Stimulated activated CD8-positive, alpha-beta memory T cell treated with anti-CD3 and anti-CD28 coated beads, Interleukin-4, amount 100 ng/mL, for 4 hours (primary cell): ENCODE results near the gene RGS7.

Experiments
- DNase-seq, 2 donors: peaks; one replicate each; pipeline ENCODE4 v3.0.0-alpha.2; 2020; ENCODE audit warnings: low read depth in 2 of 2, low spot score in 1 of 2

RGS7 gene

GRCh38 chr1:240847325-240847724 lies 509.7 kb downstream of the RGS7 start:
- DNase-seq: no peak

- no peak for DNase-seq
Measured at GRCh38 chr1:240844486-240844885, 512.5 kb downstream of the RGS7 start.

DNA sequence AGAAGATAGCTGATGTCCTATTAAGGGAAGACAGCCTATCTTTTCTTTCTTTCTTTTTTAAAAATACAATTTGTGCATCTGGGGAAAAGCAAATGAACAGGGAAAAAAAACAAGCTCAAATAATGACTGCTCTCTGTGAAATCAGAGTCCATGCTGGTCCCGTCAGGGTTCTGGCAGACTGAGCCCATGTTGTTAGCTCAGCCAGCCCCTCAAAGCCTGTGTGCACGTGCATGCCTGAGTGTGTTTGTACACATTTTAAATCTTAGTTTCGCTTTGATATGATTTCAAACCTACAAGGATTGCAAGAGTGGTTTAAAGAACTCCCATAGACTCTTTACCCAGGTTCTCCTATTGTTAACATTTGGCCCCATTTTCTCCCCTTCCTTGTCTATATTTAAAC lies 513.2 kb downstream of the RGS7 start:
- DNase-seq: no peak

- no peak for DNase-seq
Measured at GRCh38 chr1:240836271-240836670, 520.7 kb downstream of the RGS7 start.

DNA sequence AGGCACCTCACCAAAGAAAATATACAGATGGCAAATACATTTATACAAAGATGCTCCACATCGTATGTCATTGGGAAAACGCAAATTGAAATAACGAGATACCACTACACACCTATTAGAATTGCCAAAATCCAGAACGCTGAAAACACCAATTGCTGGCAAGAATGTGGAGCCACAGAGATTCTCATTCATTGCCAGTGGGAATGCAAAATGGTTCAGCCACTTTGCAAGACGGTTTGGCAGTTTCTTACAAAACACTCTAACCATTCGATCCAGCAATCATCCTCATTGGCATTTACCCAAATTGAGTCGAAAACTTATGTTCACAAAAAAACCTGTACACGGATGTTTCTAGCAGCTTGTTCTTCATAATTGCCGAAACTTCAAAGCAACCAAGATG lies 521.7 kb downstream of the RGS7 start:
- DNase-seq: no peak

GRCh38 chr1:240833075-240833474 lies 523.9 kb downstream of the RGS7 start:
- DNase-seq: no peak

DNA sequence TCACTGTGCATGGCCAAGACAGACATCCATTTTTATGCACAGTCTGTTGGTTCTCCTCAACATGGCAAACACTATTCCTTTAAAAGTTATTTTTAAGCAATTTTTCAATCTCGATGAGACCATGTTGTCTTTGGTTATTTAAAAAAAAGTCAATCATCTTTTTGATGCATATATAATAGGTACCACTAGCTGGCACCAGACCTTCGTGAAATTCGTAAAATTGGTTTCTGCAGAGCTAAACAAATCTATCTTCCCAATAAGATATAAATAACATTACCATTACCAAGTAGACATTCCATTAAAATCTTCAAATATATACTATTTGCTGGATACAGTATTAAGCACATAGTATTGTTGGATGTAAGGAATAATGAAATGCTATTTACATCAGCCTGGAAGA lies 525.1 kb downstream of the RGS7 start:
- no peak for DNase-seq

GRCh38 chr1:240831191-240831631 lies 525.8 kb downstream of the RGS7 start:
- DNase-seq: no peak

GRCh38 chr1:240829487-240829886 lies 527.5 kb downstream of the RGS7 start:
- DNase-seq: no peak

GRCh38 chr1:240827786-240828185 lies 529.2 kb downstream of the RGS7 start:
- DNase-seq: no peak

DNA sequence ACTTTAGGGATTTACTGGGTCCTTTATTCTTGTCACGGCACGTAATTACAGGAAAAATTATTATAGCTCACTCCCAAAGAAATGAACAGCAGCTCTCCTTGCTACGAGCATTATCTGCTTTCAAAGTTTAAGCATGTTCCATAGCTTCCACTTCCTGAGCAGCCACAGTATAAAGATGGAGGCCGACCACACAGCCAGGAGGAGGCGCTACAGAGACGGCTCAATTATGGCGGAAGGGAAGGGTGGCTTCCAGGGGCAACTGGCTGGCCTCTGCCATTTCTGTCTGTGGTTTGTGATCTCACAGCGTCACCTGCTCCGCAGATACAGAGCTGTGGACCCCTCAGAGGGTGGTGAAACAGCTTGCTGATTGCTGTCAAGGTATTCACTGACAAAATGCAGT lies 532.8 kb downstream of the RGS7 start:
- no peak for DNase-seq

GRCh38 chr1:240823357-240823756 lies 533.6 kb downstream of the RGS7 start:
- no peak for DNase-seq

GRCh38 chr1:240821925-240822324 lies 535.1 kb downstream of the RGS7 start:
- DNase-seq: no peak

DNA sequence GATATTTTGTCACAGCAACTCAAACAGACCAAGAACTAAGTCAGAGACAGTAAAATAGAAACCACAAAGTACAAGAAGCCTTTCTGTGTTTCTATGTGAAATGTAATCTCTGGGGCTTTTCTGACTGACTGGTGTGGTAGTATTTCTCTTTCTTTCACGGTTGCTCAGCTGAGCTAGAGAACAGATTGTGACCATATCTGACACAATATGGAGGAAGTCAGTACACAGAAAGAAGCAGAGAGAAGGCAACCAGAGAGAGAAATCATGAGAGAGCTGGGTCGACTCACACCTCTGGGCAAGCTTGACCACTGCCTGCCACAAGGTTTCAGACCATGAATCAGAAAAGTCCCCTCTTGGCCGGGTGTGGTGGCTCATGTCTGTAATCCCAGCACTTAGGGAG lies 536.2 kb downstream of the RGS7 start:
- no peak for DNase-seq

DNA sequence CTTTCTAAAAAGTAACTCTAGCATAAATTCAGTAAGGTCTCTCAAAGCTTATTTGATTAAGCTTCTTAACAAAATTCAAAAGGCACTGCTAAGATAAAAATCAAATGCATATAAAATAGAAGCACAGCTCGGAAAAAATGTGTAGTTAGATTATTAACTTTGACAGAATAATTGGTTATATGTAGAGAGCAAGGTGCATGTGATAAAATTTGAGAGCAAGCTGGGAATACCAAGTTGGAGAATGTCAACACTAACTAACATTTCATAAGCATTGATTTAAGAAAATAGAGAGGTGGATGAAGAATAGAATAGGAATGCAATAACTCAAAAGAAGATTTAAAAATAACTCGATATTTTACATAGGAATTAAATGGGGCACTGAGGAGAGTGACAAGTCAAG lies 540.5 kb downstream of the RGS7 start:
- DNase-seq: no peak

- DNase-seq: no peak
Measured at GRCh38 chr1:240813720-240814119, 543.3 kb downstream of the RGS7 start.

- no peak for DNase-seq
Measured at GRCh38 chr1:240811256-240811655, 545.7 kb downstream of the RGS7 start.

- DNase-seq: no peak
Measured at GRCh38 chr1:240808381-240808780, 548.6 kb downstream of the RGS7 start.

DNA sequence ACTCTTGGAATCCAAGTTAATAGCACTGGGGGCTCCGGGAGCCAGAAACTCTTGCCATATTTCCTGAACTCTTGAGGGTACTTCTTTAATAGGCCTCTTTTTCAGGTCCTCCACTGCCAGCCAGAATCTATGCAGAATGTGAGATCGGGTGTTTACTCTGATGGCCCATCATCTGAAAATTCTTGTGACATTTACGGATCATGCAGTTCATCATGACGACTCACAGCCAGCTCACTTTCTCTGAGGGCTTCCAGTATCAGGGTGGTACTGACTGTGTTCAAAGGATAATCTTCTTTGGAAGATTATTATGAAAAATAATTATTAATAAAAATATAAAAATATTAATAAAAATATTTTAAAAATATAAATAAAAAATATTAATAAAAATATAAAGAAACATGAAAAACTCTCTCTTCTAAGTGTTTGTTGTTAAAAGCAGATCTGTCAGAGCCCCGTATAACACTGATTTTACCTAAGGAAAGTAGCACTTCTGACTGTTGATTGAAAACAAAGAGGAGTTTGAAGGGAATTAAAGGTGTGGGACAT lies 550.7 kb downstream of the RGS7 start:
- no peak for DNase-seq

DNA sequence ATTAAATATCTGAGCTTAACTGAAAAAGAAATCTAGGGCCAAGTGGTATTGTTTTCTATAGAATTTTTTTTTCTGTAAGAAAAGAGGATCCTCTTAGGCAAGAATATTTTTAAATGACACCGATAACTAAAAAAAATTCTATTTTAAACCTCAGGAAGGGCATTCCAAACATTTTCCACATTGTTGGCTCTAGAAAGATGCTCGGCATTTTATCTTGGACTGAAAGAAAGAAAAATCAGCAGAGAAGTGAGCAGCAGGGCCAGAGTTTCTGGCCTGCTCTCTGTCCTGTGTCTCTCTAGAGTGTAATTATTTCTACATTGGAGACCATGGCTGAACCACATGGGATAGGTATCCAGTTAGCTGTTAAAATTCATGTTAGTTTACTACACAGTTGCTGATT lies 552.5 kb downstream of the RGS7 start:
- no peak for DNase-seq

GRCh38 chr1:240803151-240803550 lies 553.9 kb downstream of the RGS7 start:
- DNase-seq: no peak

DNA sequence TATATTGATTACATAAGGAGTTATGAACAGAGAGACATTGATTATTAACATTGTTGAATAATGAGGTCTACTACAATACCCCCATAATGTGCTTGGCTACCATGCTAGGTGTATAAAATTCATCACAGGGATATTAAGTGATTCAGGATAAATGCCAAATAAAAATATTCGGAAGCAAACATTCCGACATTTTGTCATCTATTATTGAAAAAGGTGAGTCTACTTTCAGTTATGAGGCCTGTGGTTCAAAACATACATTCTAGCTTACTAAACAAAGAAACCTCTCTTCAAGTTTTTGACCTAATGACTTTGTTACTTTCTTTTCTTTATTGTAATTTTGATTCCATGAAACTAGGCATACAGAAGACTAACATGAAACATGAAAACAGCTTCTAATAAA lies 554.7 kb downstream of the RGS7 start:
- DNase-seq: no peak

- no peak for DNase-seq
Measured at GRCh38 chr1:240801442-240801841, 555.6 kb downstream of the RGS7 start.

DNA sequence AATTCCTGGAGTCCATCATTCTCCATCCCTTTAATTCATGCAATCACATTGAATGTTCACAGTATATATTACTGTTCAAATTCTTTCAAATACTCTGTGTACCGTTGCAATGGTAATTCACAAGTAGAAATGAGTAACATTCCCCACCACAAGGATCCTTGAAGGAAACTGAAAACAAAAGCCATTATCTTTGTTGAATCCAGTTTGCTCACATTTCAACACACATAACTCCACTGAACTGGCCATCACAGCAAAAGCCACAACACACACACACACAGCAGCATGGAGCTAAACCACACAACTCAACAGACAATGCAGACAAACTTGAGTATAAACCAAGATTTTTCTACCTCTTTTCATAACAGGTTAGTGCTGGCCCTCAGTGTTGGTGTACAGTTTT lies 556.7 kb downstream of the RGS7 start:
- no peak for DNase-seq
